ENCODE data around the gene PRMT7.

- TF ChIP-seq CTCF (IDR thresholded peaks at IDR 0.05): no peak
- no peak for TF ChIP-seq POLR2A (IDR thresholded peaks at IDR 0.05)
- TF ChIP-seq EP300 (IDR thresholded peaks at IDR 0.05): no peak
- TF ChIP-seq POLR2AphosphoS5 (IDR thresholded peaks at IDR 0.05): no peak
These were observed 36.8 kb downstream of the PRMT7 start for GRCh38 chr16:68347605-68348004.

Measured in gastroesophageal sphincter (tissue), 3 donors.